Measurements from ENCODE around the gene CCDC13.
A peak's percentile ranks its signal among the peaks of the same experiment; 100 is the strongest.

The CCDC13 gene

GRCh38 chr3:42799376-42799775 lies 26.3 kb upstream of the CCDC13 start:
- DNase-seq, result no peak

GRCh38 chr3:42796332-42796885 lies 23.4 kb upstream of the CCDC13 start:
- no peak for DNase-seq

- no peak for DNase-seq
Measured at GRCh38 chr3:42795621-42796181, 22.6 kb upstream of the CCDC13 start.

GRCh38 chr3:42790714-42791229 lies 17.7 kb upstream of the CCDC13 start:
- DNase-seq, result no peak

- DNase-seq, result no peak
Measured at GRCh38 chr3:42786631-42787030, 13.6 kb upstream of the CCDC13 start.

GRCh38 chr3:42786212-42786611 lies 13.2 kb upstream of the CCDC13 start:
- DNase-seq, result no peak

GRCh38 chr3:42780892-42781700 lies 8.0 kb upstream of the CCDC13 start:
- DNase-seq, result no peak

GRCh38 chr3:42780398-42780797 lies 7.3 kb upstream of the CCDC13 start:
- no peak for DNase-seq

GRCh38 chr3:42778644-42779043 lies 5.6 kb upstream of the CCDC13 start:
- DNase-seq, result no peak

- no peak for DNase-seq
Measured at GRCh38 chr3:42773409-42773751, 327 bp upstream of the CCDC13 start.

- DNase-seq, result no peak
Measured at GRCh38 chr3:42771271-42771670, 1.8 kb downstream of the CCDC13 start.

GRCh38 chr3:42769477-42770131 lies 3.4 kb downstream of the CCDC13 start:
- DNase-seq, result no peak

- DNase-seq, result no peak
Measured at GRCh38 chr3:42764561-42765295, 8.3 kb downstream of the CCDC13 start.

GRCh38 chr3:42764115-42764514 lies 8.9 kb downstream of the CCDC13 start:
- no peak for DNase-seq

- no peak for DNase-seq
Measured at GRCh38 chr3:42763021-42763420, 10.0 kb downstream of the CCDC13 start.

- no peak for DNase-seq
Measured at GRCh38 chr3:42762046-42762724, 10.9 kb downstream of the CCDC13 start.

GRCh38 chr3:42758126-42758525 lies 14.9 kb downstream of the CCDC13 start:
- DNase-seq, result no peak

GRCh38 chr3:42756681-42757213 lies 16.3 kb downstream of the CCDC13 start:
- DNase-seq, result no peak

- DNase-seq, result peak in 1 of 4 experiments; percentile 2
Measured at GRCh38 chr3:42755681-42756578, 17.1 kb downstream of the CCDC13 start.

GRCh38 chr3:42753757-42754156 lies 19.3 kb downstream of the CCDC13 start:
- no peak for DNase-seq

- DNase-seq, result no peak
Measured at GRCh38 chr3:42752961-42753360, 20.1 kb downstream of the CCDC13 start.
